IMR-90 (cell line): ENCODE data around the gene RRP8. TPM values are rescaled to one million over a fixed set of nuclear protein-coding genes. Genes with fewer than 3 reads are reported as not detected.

Source experiments
- ATAC-seq: fragments of 200-7000 bp; cut with Tn5 transposase; 2 replicates; pipeline ENCODE4 v1.9.1; 2020; ENCODE audit warnings: low read depth, mild to moderate bottlenecking, moderate library complexity
- BruUV-seq: library from RNA; stranded (reverse); fragments of 400-500 nt; replicated peaks from 2 replicates; lab custom pipeline; 2021; lab: Mats Ljungman, UMichigan
- CTCF ChIA-PET: fragments of 300-600 bp; formaldehyde crosslinking; extraction: SDS; loops from one replicate; lab custom pipeline; 2021; ENCODE audit warnings: antibody characterized with exemption; lab: Yijun Ruan, JAX
- POLR2A ChIA-PET: fragments of 300-600 bp; sonication (Branson Sonifier 250); formaldehyde crosslinking; loops from one replicate; lab custom pipeline; 2022; ENCODE audit warnings: antibody characterized with exemption; ENCODE audit not compliant: unreplicated experiment; lab: Charles Lee
- DNase-seq: peaks from one replicate; pipeline ENCODE4 v3.0.0; 2013
- H2AFZ ChIP-seq: replicated peaks from 2 replicates; pipeline ENCODE3; 2013; ENCODE audit warnings: low read length, mild to moderate bottlenecking; ENCODE audit not compliant: poor library complexity
- H2AK5ac ChIP-seq: 2 replicates; pipeline ENCODE4 v1.6.1; 2013; ENCODE audit warnings: low read depth, low read length, inconsistent platforms
- H2AK9ac ChIP-seq: replicated peaks from 2 replicates; pipeline ENCODE3; 2013; ENCODE audit warnings: mild to moderate bottlenecking, low read depth, low read length, moderate library complexity; ENCODE audit not compliant: poor library complexity
- H2BK120ac ChIP-seq: 2 replicates; pipeline ENCODE4 v1.6.1; 2013; ENCODE audit warnings: low read depth, low read length, inconsistent platforms
- H2BK15ac ChIP-seq: 3 replicates; pipeline ENCODE4 v1.6.1; 2013; ENCODE audit warnings: low read depth, low read length, inconsistent platforms
- H2BK20ac ChIP-seq: 2 replicates; pipeline ENCODE4 v1.6.1; 2013; ENCODE audit warnings: low read depth, mild to moderate bottlenecking, inconsistent platforms, low read length, moderate library complexity
- H2BK5ac ChIP-seq: 2 replicates; pipeline ENCODE4 v1.6.1; 2013; ENCODE audit warnings: mild to moderate bottlenecking, low read depth, low read length, inconsistent platforms; ENCODE audit not compliant: poor library complexity, severe bottlenecking
- H3K14ac ChIP-seq: replicated peaks from 2 replicates; pipeline ENCODE4 v1.6.1; 2013; ENCODE audit warnings: low read depth, low read length, inconsistent platforms
- H3K18ac ChIP-seq: 2 replicates; pipeline ENCODE4 v1.6.1; 2013; ENCODE audit warnings: low read depth, low read length, control low read depth
- H3K23ac ChIP-seq: 2 replicates; pipeline ENCODE4 v1.6.1; 2013; ENCODE audit warnings: low read depth, low read length, inconsistent platforms
- H3K27ac ChIP-seq: 2 replicates; pipeline ENCODE4 v1.5.1; 2013; ENCODE audit warnings: mild to moderate bottlenecking, control low read depth, low read length; ENCODE audit not compliant: insufficient read depth
- H3K27me3 ChIP-seq: 2 replicates; pipeline ENCODE4 v1.6.1; 2013; ENCODE audit warnings: low read length; ENCODE audit not compliant: control insufficient read depth, insufficient read depth
- H3K36me3 ChIP-seq: 2 replicates; pipeline ENCODE4 v1.6.1; 2013; ENCODE audit warnings: low read length, mixed read lengths; ENCODE audit not compliant: control insufficient read depth, insufficient read depth
- H3K4ac ChIP-seq: 2 replicates; pipeline ENCODE4 v1.6.1; 2013; ENCODE audit warnings: low read depth, low read length, inconsistent platforms
- H3K4me1 ChIP-seq: 2 replicates; pipeline ENCODE4 v1.6.1; 2013; ENCODE audit warnings: low read length, mixed read lengths; ENCODE audit not compliant: control insufficient read depth, insufficient read depth
- H3K4me2 ChIP-seq: 2 replicates; pipeline ENCODE4 v1.6.1; 2013; ENCODE audit warnings: low read depth, mild to moderate bottlenecking, control low read depth, low read length, moderate library complexity
- H3K4me3 ChIP-seq: 2 replicates; pipeline ENCODE4 v1.5.1; 2013; ENCODE audit warnings: low read depth, mild to moderate bottlenecking, control low read depth, low read length, moderate library complexity; ENCODE audit not compliant: insufficient read depth
- H3K56ac ChIP-seq: 2 replicates; pipeline ENCODE4 v1.6.1; 2013; ENCODE audit warnings: low read length, inconsistent platforms; ENCODE audit not compliant: insufficient read depth; ENCODE audit errors: extremely low read depth
- H3K79me1 ChIP-seq, 2 experiments: 2 replicates each; pipeline ENCODE4 v1.6.1; 2013; ENCODE audit warnings: low read length in 2 of 2, inconsistent platforms in 1 of 2, low read depth in 1 of 2
- H3K9ac ChIP-seq: 2 replicates; pipeline ENCODE4 v1.6.1; 2013; ENCODE audit warnings: low read depth, low read length, control low read depth
- H3K9me1 ChIP-seq: 2 replicates; pipeline ENCODE4 v1.6.1; 2013; ENCODE audit warnings: low read length, inconsistent platforms; ENCODE audit not compliant: insufficient read depth
- H3K9me3 ChIP-seq: 2 replicates; pipeline ENCODE4 v1.6.1; 2013; ENCODE audit warnings: low read length; ENCODE audit not compliant: control insufficient read depth, insufficient read depth
- H4K20me1 ChIP-seq: 2 replicates; pipeline ENCODE4 v1.6.1; 2013; ENCODE audit warnings: low read length, inconsistent platforms; ENCODE audit not compliant: insufficient read depth
- H4K5ac ChIP-seq: 2 replicates; pipeline ENCODE4 v1.6.1; 2013; ENCODE audit warnings: mild to moderate bottlenecking, low read depth, low read length, control low read depth
- H4K8ac ChIP-seq, 2 experiments: 2 replicates each; pipeline ENCODE4 v1.6.1; 2013; ENCODE audit warnings: low read depth in 2 of 2, low read length in 2 of 2, control low read depth in 1 of 2, inconsistent platforms in 1 of 2
- H4K91ac ChIP-seq: 2 replicates; pipeline ENCODE4 v1.6.1; 2013; ENCODE audit warnings: low read depth, low read length, inconsistent platforms; ENCODE audit not compliant: insufficient read depth
- POLR2A ChIP-seq: IDR thresholded peaks from 2 replicates; pipeline ENCODE4 v1.6.1; 2012; ENCODE audit warnings: mild to moderate bottlenecking, low read depth, low read length
- WGBS, 2 experiments: methylation state at CpG; one replicate each; pipeline versions ENCODE4 v1.1.5 to v1.1.7; 2013; ENCODE audit warnings: missing lambda C conversion rate in 2 of 2; ENCODE audit not compliant: insufficient read length in 1 of 2; ENCODE audit errors: extremely low coverage in 2 of 2; 5-methylcytosine and 5-hydroxymethylcytosine counted together
- dilution Hi-C: fragments of 300-500 bp; cut with HindIII; formaldehyde crosslinking; loops from one replicate; pipeline ENCODE4 v1.14.3; 2018; ENCODE audit warnings: low sequenced_read_pairs; ENCODE audit not compliant: unreplicated experiment
- in situ Hi-C: fragments of 300-500 bp; cut with MboI; formaldehyde crosslinking; loops from 3 replicates; pipeline ENCODE4 v1.14.3; 2019; ENCODE audit warnings: low sequenced_read_pairs, inconsistent platforms, mixed read lengths
- intact Hi-C: fragments of 100-400 bp; cut with micrococcal nuclease; formaldehyde crosslinking; loops from 2 replicates; pipeline ENCODE4 v1.10.0; 2022
- polyA plus RNA-seq, 3 experiments: library from polyadenylated mRNA; depleted of rRNA; stranded (reverse); fragments of >200 nt; gene quantifications; 2 replicates each; pipeline ENCODE4 v1.2.3, GENCODE V29; 2012; ENCODE audit warnings: low replicate concordance in 1 of 3
- total RNA-seq: library from RNA; depleted of rRNA; stranded (reverse); fragments of >200 nt; gene quantifications from 2 replicates; pipeline ENCODE4 v1.2.3, GENCODE V29; 2012

Gene RRP8
- total and polyA plus RNA-seq, 2 of the 4 experiments (the other 2 are of a cell fraction) = 10.8 to 11.5 TPM

GRCh38 chr11:6599881-6600390, 3.5 kb downstream of the RRP8 start:
- intact Hi-C loops = loop anchor here (5.0 kb wide), 2 partner anchors 118 to 157 kb away; partner anchors contain the start of genes ARFIP2 and TIMM10B
- Histone ChIP-seq H3K18ac (no peak overlapping the region), H3K27me3 (no peaks in the 10 kb centered on the region), H3K9me1 (peaks cover 14% of the 10 kb centered on the region), H2AK9ac (no peak overlapping the region), H3K9me3 (no peaks in the 10 kb centered on the region), H2BK120ac (no peak overlapping the region), H3K36me3 (peaks cover 40% of the 10 kb centered on the region), H3K14ac (no peak overlapping the region), H4K5ac (no peak overlapping the region), H4K8ac (no peak overlapping the region), H3K79me1 (peaks cover 21 to 80% of the 10 kb centered on the region in 2 experiments), H3K4me2 (no peak overlapping the region), H3K4me3 (no peak overlapping the region), H2AK5ac (no peak overlapping the region), H2BK20ac (no peak overlapping the region), H3K9ac (no peak overlapping the region), H3K4ac (no peak overlapping the region), H4K20me1 (peaks cover 3% of the 10 kb centered on the region; the same call in 1 of the 2 replicates), H2BK15ac (no peak overlapping the region), H2BK5ac (no peak overlapping the region), H3K56ac (no peak overlapping the region), H3K27ac (no peak overlapping the region), H3K4me1 (peaks cover 5% of the 10 kb centered on the region; the same call in 1 of the 2 replicates), H2AFZ (no peak overlapping the region), H4K91ac (no peak overlapping the region), H3K23ac (no peak overlapping the region)
- WGBS, 2 experiments = no CpG with 5 or more reads among the region's 2 CpGs
- ChIA-PET CTCF (no interaction called here), POLR2A (no interaction called here)
- in situ Hi-C loops = no loop called here
- no peak for DNase-seq
- TF ChIP-seq POLR2A = no peak
- dilution Hi-C loops = no loop called here
- no peak for ATAC-seq
- no TSS peak for BruUV-seq
